Activated T-helper 2 cell treated with anti-CD3 and anti-CD28 coated beads, Interferon-gamma antibody, Interleukin-2, Interleukin-4, amounts not matched to agents 10 μg/mL and 5 μg/mL and 100 μg/mL, durations not matched to agents 14 hours and 24 hours and 36 hours (primary cell): ENCODE measurements around the gene GSDMA. TPM values are rescaled to one million over a fixed set of nuclear protein-coding genes. Genes with fewer than 3 reads are reported as not detected.
"Not testable (repeated sequence)": the region's sequence is repeated elsewhere in the genome, so short reads cannot be mapped to it uniquely, and the experiment has no call there.

ENCODE experiments used
- DNase-seq: peaks from one replicate; pipeline ENCODE4 v3.0.0; 2021; ENCODE audit warnings: low spot score
- H3K27ac Mint-ChIP-seq: one replicate; pipeline ENCODE4 v1.8.0; 2021; ENCODE audit warnings: mixed read lengths
- H3K27me3 Mint-ChIP-seq: one replicate; pipeline ENCODE4 v1.8.0; 2021; ENCODE audit warnings: low read depth, mixed read lengths
- H3K36me3 Mint-ChIP-seq: one replicate; pipeline ENCODE4 v1.8.0; 2021; ENCODE audit warnings: low read depth, mixed read lengths
- H3K4me1 Mint-ChIP-seq: one replicate; pipeline ENCODE4 v1.8.0; 2021; ENCODE audit warnings: low read depth, mixed read lengths
- H3K4me3 Mint-ChIP-seq: one replicate; pipeline ENCODE4 v1.8.0; 2021; ENCODE audit warnings: low read depth, mild to moderate bottlenecking, moderate library complexity, mixed read lengths
- H3K9me3 Mint-ChIP-seq: one replicate; pipeline ENCODE4 v1.8.0; 2021; ENCODE audit warnings: mixed read lengths
- intact Hi-C: fragments of 100-400 bp; cut with micrococcal nuclease; formaldehyde crosslinking; loops from one replicate; pipeline ENCODE4 v1.15.1; 2023
- total RNA-seq: library from RNA; stranded (reverse); gene quantifications from 2 replicates; pipeline ENCODE4 v1.2.3, GENCODE V29; 2022

GSDMA gene
- total RNA-seq, 1 donor from 2014 or later = 0.11 TPM

GRCh38 chr17:39996162-39996561 is 33.4 kb downstream of the GSDMA start:
- Mint-ChIP-seq H3K27ac (no peak overlapping the region), H3K4me1 (peaks cover 2% of the 10 kb centered on the region)
- DNase-seq = no peak

DNA sequence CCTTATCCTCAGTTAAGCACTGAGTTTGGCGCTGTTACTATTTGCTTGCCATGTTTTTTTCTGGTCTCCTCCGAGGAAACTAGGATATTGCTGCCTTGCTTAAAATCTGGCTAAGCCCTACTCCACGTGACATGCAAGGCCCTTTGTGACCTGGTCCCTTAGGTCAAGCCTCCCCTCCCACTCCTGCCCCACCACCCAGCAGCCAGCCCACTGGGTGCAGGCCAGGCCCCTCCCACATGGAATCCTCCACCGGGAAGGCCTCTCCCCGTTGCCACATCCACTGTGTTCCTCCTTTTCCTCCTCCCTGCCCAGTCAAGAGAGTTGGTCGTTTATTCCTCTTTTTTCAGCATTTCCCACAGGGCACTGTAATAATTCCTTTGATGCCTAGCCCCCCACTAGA is 34.0 kb downstream of the GSDMA start:
- DNase-seq = no peak
- Mint-ChIP-seq H3K4me1 (peaks cover 2% of the 10 kb centered on the region), H3K4me3 (no peak overlapping the region), H3K36me3 (peaks cover 53% of the 10 kb centered on the region), H3K27me3 (no peaks in the 10 kb centered on the region), H3K9me3 (no peaks in the 10 kb centered on the region), H3K27ac (no peak overlapping the region)
- intact Hi-C loops = no loop called here

More at GRCh38 chr17:39996162-39996561, 33.4 kb downstream of the GSDMA start:
- intact Hi-C loops = no loop called here
- H3K9me3 Mint-ChIP-seq = no peaks in the 10 kb centered on the region
- H3K4me3 Mint-ChIP-seq = no peak overlapping the region
- H3K27me3 Mint-ChIP-seq = no peaks in the 10 kb centered on the region
- H3K36me3 Mint-ChIP-seq = peaks cover 56% of the 10 kb centered on the region

- H3K36me3 Mint-ChIP-seq = peaks cover 48% of the 10 kb centered on the region
- H3K27me3 Mint-ChIP-seq = no peaks in the 10 kb centered on the region
- H3K4me3 Mint-ChIP-seq = no peak overlapping the region
- H3K27ac Mint-ChIP-seq = no peak overlapping the region
- no peaks in the 10 kb centered on the region for H3K9me3 Mint-ChIP-seq
- H3K4me1 Mint-ChIP-seq = peaks cover 2% of the 10 kb centered on the region
- DNase-seq = no peak
- intact Hi-C loops = no loop called here
Measured at GRCh38 chr17:39997543-39997942, 34.7 kb downstream of the GSDMA start.

GRCh38 chr17:39999067-39999466 is 36.3 kb downstream of the GSDMA start:
- H3K36me3 Mint-ChIP-seq = peaks cover 33% of the 10 kb centered on the region
- no peak overlapping the region for H3K27ac Mint-ChIP-seq
- peaks cover 2% of the 10 kb centered on the region for H3K4me1 Mint-ChIP-seq

GRCh38 chr17:40000161-40000560 is 37.4 kb downstream of the GSDMA start:
- Mint-ChIP-seq H3K36me3 (peaks cover 22% of the 10 kb centered on the region), H3K27ac (no peak overlapping the region), H3K4me3 (no peak overlapping the region), H3K27me3 (peaks cover 1% of the 10 kb centered on the region), H3K9me3 (no peaks in the 10 kb centered on the region), H3K4me1 (peaks cover 2% of the 10 kb centered on the region)
- intact Hi-C loops = no loop called here
- no peak for DNase-seq

More at GRCh38 chr17:39999067-39999466, 36.3 kb downstream of the GSDMA start:
- Mint-ChIP-seq H3K9me3 (no peaks in the 10 kb centered on the region), H3K4me3 (no peak overlapping the region), H3K27me3 (no peaks in the 10 kb centered on the region)
- intact Hi-C loops = no loop called here
- DNase-seq = no peak

DNA sequence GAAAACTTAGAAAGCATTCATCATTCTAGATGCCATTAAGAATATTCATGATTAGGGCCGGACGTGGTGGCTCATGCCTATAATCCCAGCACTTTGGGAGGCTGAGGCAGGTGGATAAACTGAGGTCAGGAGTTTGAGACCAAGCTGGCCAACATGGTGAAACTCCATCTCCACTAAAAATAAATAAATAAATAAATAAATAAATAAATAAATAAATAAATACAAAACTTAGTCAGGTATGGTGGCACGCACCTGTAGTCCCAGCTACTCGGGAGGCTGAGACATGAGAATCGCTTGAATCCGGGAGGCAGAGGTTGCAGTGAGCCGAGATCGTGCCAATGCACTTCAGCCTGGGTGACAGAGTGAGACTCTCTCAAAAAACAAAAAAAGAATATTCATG is 38.5 kb downstream of the GSDMA start:
- H3K9me3 Mint-ChIP-seq, DNase-seq, H3K4me1 Mint-ChIP-seq, H3K27me3 Mint-ChIP-seq, H3K4me3 Mint-ChIP-seq, H3K27ac Mint-ChIP-seq, intact Hi-C loops: not testable (repeated sequence)
- H3K36me3 Mint-ChIP-seq = peaks cover 13% of the 10 kb centered on the region

DNA sequence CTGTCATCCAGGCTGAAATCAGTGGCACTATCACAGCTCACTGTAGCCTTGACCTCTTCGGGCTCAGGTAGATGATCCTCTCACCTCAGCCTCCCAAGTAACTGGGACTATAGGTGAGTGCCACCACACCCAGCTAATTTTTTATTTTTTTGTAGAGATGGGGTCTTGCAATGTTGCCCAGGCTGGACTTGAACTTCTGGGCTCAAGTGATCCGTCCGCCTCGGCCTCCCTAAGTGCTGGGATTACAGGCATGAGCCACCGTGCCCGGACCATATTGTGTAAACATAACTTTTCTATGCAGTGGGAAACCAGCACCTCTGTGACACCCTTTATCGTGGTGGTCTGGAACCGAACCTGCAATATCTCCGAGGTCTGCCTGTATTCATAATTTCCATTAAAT is 41.3 kb downstream of the GSDMA start:
- H3K9me3 Mint-ChIP-seq = no peaks in the 10 kb centered on the region
- peaks cover 3% of the 10 kb centered on the region for H3K27me3 Mint-ChIP-seq
- H3K4me1 Mint-ChIP-seq = peaks cover 2% of the 10 kb centered on the region
- no peak overlapping the region for H3K4me3 Mint-ChIP-seq
- intact Hi-C loops = no loop called here
- DNase-seq = no peak
- no peak overlapping the region for H3K27ac Mint-ChIP-seq
- no peaks in the 10 kb centered on the region for H3K36me3 Mint-ChIP-seq

- Mint-ChIP-seq H3K27me3 (peaks cover 3% of the 10 kb centered on the region), H3K4me1 (no peaks in the 10 kb centered on the region), H3K36me3 (no peaks in the 10 kb centered on the region), H3K4me3 (no peak overlapping the region), H3K9me3 (no peaks in the 10 kb centered on the region), H3K27ac (no peak overlapping the region)
- intact Hi-C loops = no loop called here
- DNase-seq = no peak
Measured at GRCh38 chr17:40004712-40005111, 41.9 kb downstream of the GSDMA start.

GRCh38 chr17:40005520-40005919 is 42.7 kb downstream of the GSDMA start:
- H3K9me3 Mint-ChIP-seq = no peaks in the 10 kb centered on the region
- no peak overlapping the region for H3K27ac Mint-ChIP-seq
- no peak for DNase-seq
- no peak overlapping the region for H3K4me3 Mint-ChIP-seq
- no peaks in the 10 kb centered on the region for H3K4me1 Mint-ChIP-seq
- H3K27me3 Mint-ChIP-seq = peaks cover 3% of the 10 kb centered on the region
- no peaks in the 10 kb centered on the region for H3K36me3 Mint-ChIP-seq
- intact Hi-C loops = no loop called here

- not testable (repeated sequence) for H3K27ac Mint-ChIP-seq, H3K9me3 Mint-ChIP-seq, H3K36me3 Mint-ChIP-seq, H3K27me3 Mint-ChIP-seq, H3K4me3 Mint-ChIP-seq, H3K4me1 Mint-ChIP-seq, DNase-seq
- intact Hi-C loops = loop anchor here (5.0 to 10.0 kb wide), 2 partner anchors 101 to 164 kb away; partner anchors contain the start of gene RAPGEFL1
Measured at GRCh38 chr17:40010946-40011500, 48.2 kb downstream of the GSDMA start.

- H3K9me3 Mint-ChIP-seq, H3K27ac Mint-ChIP-seq, H3K4me3 Mint-ChIP-seq, H3K4me1 Mint-ChIP-seq, H3K27me3 Mint-ChIP-seq, H3K36me3 Mint-ChIP-seq, DNase-seq: not testable (repeated sequence)
- intact Hi-C loops = loop anchor here (5.0 to 10.0 kb wide), 2 partner anchors 100 to 163 kb away; partner anchors contain the start of gene RAPGEFL1
Measured at GRCh38 chr17:40012017-40012647, 49.3 kb downstream of the GSDMA start.

DNA sequence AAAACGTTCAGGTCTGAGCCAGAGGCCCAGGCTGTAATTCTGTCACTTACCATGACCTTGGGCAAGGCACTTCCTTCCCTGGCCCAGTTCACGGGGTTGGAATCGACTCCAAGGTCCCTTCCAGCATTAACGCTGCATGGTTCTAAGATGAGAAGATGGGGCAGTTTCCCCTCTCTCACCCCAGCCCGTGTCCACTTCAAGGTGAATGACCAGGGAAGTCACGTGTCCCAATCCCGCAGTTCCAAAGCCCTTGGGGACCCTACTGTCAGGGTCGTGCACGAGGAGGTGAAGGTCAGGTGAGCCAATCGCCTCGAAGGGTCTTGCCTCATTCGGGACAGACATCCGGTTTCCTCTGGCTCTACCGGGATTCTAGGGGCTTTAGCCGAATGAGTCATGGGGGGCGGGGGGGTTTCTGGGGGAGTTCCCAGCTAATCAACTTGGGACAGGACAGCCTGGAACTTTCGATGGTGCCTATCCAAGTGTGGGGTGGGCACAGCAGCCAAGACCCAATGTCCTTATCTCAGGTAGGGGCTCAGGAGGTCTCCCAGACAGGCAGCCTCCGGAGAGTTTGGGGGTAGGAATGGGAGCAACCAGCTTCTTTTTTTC is 51.7 kb downstream of the GSDMA start:
- Mint-ChIP-seq H3K27me3 (peaks cover 2% of the 10 kb centered on the region), H3K36me3 (peaks cover 5% of the 10 kb centered on the region), H3K27ac (no peak overlapping the region), H3K9me3 (no peaks in the 10 kb centered on the region), H3K4me3 (no peak overlapping the region), H3K4me1 (peaks cover 5% of the 10 kb centered on the region)
- no peak for DNase-seq
- intact Hi-C loops = loop anchor here (5.0 to 10.0 kb wide), 2 partner anchors 98 to 160 kb away; partner anchors contain the start of gene RAPGEFL1
